BLaER1 treated with 17β-estradiol and CSF1 and Interleukin-3, amounts not matched to agents 10 nM and 100 nM (cell line): Measurements from ENCODE around the gene PYHIN1.
A peak's percentile ranks its signal among the peaks of the same experiment; 100 is the strongest.

Source experiments
- H3K27ac ChIP-seq, 11 experiments: shearing (Covaris generic); formaldehyde crosslinking; 2 replicates each; pipeline ENCODE4 v1.8.1; 2022
- H3K27me3 ChIP-seq, 11 experiments: shearing (Covaris generic); formaldehyde crosslinking; 2 replicates each; pipeline ENCODE4 v1.8.1; 2022
- H3K36me3 ChIP-seq, 11 experiments: shearing (Covaris generic); formaldehyde crosslinking; 2 replicates each; pipeline ENCODE4 v1.8.1; 2022
- H3K4me1 ChIP-seq, 10 experiments: shearing (Covaris generic); formaldehyde crosslinking; 2 replicates each; pipeline ENCODE4 v1.8.1; 2022
- H3K4me2 ChIP-seq, 11 experiments: shearing (Covaris generic); formaldehyde crosslinking; 2 replicates each; pipeline ENCODE4 v1.8.1; 2022
- H3K4me3 ChIP-seq, 10 experiments: shearing (Covaris generic); formaldehyde crosslinking; 2 replicates each; pipeline ENCODE4 v1.8.1; 2022
- H3K9ac ChIP-seq, 11 experiments: shearing (Covaris generic); formaldehyde crosslinking; 2 replicates each; pipeline ENCODE4 v1.8.1; 2022
- H3K9me3 ChIP-seq, 11 experiments: shearing (Covaris generic); formaldehyde crosslinking; replicated peaks in 1 of 11; 2 replicates each; pipeline ENCODE4 v1.8.1; 2022
- H4K20me1 ChIP-seq, 11 experiments: shearing (Covaris generic); formaldehyde crosslinking; 2 replicates each; pipeline ENCODE4 v1.8.1; 2022
- Cebpa-rat ChIP-seq, 11 experiments: shearing (Covaris generic); IDR thresholded peaks; 2 replicates each; pipeline ENCODE4 v1.8.1; 2022

The PYHIN1 gene

GRCh38 chr1:158931055-158931737, at the start of gene PYHIN1:
Gene PYHIN1, plus strand, starts transcription at chr1:158931552. Its CDS starts 5,359 bp downstream, at chr1:158936911.
- H3K36me3 ChIP-seq: no peaks in the 10 kb centered on the region
- no peaks in the 10 kb centered on the region for H4K20me1 ChIP-seq
- H3K9ac ChIP-seq: no peak within 1 kb of the TSS
- H3K4me2 ChIP-seq: peak within 1 kb of the TSS in 2 of 11 experiments; percentile 5 to 37; a peak in 1 of 22 replicates
- peaks cover 0 to 12% (median 0%) of the 10 kb centered on the region in 10 experiments; a peak in 2 of 20 replicates for H3K4me1 ChIP-seq
- peak within 1 kb of the TSS in 3 of 11 experiments; percentile 6 to 38 (median 30); a peak in 4 of 22 replicates for H3K27ac ChIP-seq
- H3K9me3 ChIP-seq: peaks cover 4 to 22% (median 11%) of the 10 kb centered on the region in 11 experiments; a peak in 15 of 22 replicates
- H3K4me3 ChIP-seq: 0 out of 20 replicates have a peak within 1 kb of the TSS, but pooled peaks of 1 of the 10 experiments have one; percentile 20
- H3K27me3 ChIP-seq: no peaks in the 10 kb centered on the region
- TF ChIP-seq Cebpa-rat (IDR thresholded peaks at IDR 0.05): no peak

GRCh38 chr1:158893654-158894053, 37.7 kb upstream of the PYHIN1 start:
- Histone ChIP-seq H3K9me3 (no peaks in the 10 kb centered on the region), H3K27ac (no peak overlapping the region), H3K36me3 (no peaks in the 10 kb centered on the region), H3K4me1 (no peaks in the 10 kb centered on the region), H3K9ac (no peak overlapping the region), H3K27me3 (no peaks in the 10 kb centered on the region), H3K4me3 (no peak overlapping the region), H4K20me1 (no peaks in the 10 kb centered on the region), H3K4me2 (no peak overlapping the region)
- TF ChIP-seq Cebpa-rat (IDR thresholded peaks at IDR 0.05): no peak

- H3K27me3 ChIP-seq: no peaks in the 10 kb centered on the region
Measured at GRCh38 chr1:158898722-158899121, 32.6 kb upstream of the PYHIN1 start.

GRCh38 chr1:158901623-158902022, 29.7 kb upstream of the PYHIN1 start:
- no peak overlapping the region for H3K4me2 ChIP-seq
- TF ChIP-seq Cebpa-rat (IDR thresholded peaks at IDR 0.05): no peak
- H3K27ac ChIP-seq: no peak overlapping the region
- no peak overlapping the region for H3K9ac ChIP-seq
- no peaks in the 10 kb centered on the region for H3K9me3 ChIP-seq
- H3K4me1 ChIP-seq: no peaks in the 10 kb centered on the region
- no peaks in the 10 kb centered on the region for H3K27me3 ChIP-seq
- H4K20me1 ChIP-seq: no peaks in the 10 kb centered on the region
- no peaks in the 10 kb centered on the region for H3K36me3 ChIP-seq
- H3K4me3 ChIP-seq: no peak overlapping the region

More at GRCh38 chr1:158898722-158899121, 32.6 kb upstream of the PYHIN1 start:
- H4K20me1 ChIP-seq: no peaks in the 10 kb centered on the region
- H3K27ac ChIP-seq: no peak overlapping the region
- no peaks in the 10 kb centered on the region for H3K4me1 ChIP-seq
- no peak overlapping the region for H3K4me2 ChIP-seq
- no peak for TF ChIP-seq Cebpa-rat (IDR thresholded peaks at IDR 0.05)
- H3K9me3 ChIP-seq: no peaks in the 10 kb centered on the region
- no peak overlapping the region for H3K4me3 ChIP-seq
- no peaks in the 10 kb centered on the region for H3K36me3 ChIP-seq
- H3K9ac ChIP-seq: no peak overlapping the region

GRCh38 chr1:158916085-158916484, 15.3 kb upstream of the PYHIN1 start:
- H3K36me3 ChIP-seq: no peaks in the 10 kb centered on the region
- H3K9me3 ChIP-seq: peaks cover 34 to 52% (median 39%) of the 10 kb centered on the region in 11 experiments
- no peak overlapping the region for H3K4me2 ChIP-seq
- peaks cover 0 to 6% (median 0%) of the 10 kb centered on the region in 10 experiments; a peak in 1 of 20 replicates for H3K4me1 ChIP-seq
- no peaks in the 10 kb centered on the region for H3K27me3 ChIP-seq
- H4K20me1 ChIP-seq: no peaks in the 10 kb centered on the region
- no peak for TF ChIP-seq Cebpa-rat (IDR thresholded peaks at IDR 0.05)
- no peak overlapping the region for H3K27ac ChIP-seq
- no peak overlapping the region for H3K4me3 ChIP-seq
- no peak overlapping the region for H3K9ac ChIP-seq

GRCh38 chr1:158924677-158925076, 6.7 kb upstream of the PYHIN1 start:
- Histone ChIP-seq H3K36me3 (no peaks in the 10 kb centered on the region), H3K9me3 (peaks cover 22 to 35% (median 29%) of the 10 kb centered on the region in 11 experiments), H3K4me3 (no peak overlapping the region), H3K27me3 (no peaks in the 10 kb centered on the region), H3K9ac (no peak overlapping the region), H3K4me1 (no peaks in the 10 kb centered on the region), H4K20me1 (no peaks in the 10 kb centered on the region), H3K4me2 (no peak overlapping the region), H3K27ac (no peak overlapping the region)
- TF ChIP-seq Cebpa-rat (IDR thresholded peaks at IDR 0.05): no peak

- Histone ChIP-seq H3K4me2 (no peak overlapping the region), H3K4me3 (no peak overlapping the region), H3K9ac (no peak overlapping the region), H3K27ac (no peak overlapping the region), H3K36me3 (no peaks in the 10 kb centered on the region), H3K27me3 (no peaks in the 10 kb centered on the region), H4K20me1 (no peaks in the 10 kb centered on the region), H3K9me3 (peaks cover 4 to 22% (median 11%) of the 10 kb centered on the region in 11 experiments; a peak in 15 of 22 replicates), H3K4me1 (peaks cover 0 to 12% (median 0%) of the 10 kb centered on the region in 10 experiments; a peak in 2 of 20 replicates)
- no peak for TF ChIP-seq Cebpa-rat (IDR thresholded peaks at IDR 0.05)
Measured at GRCh38 chr1:158930504-158930903, 848 bp upstream of the PYHIN1 start.

GRCh38 chr1:158932171-158932570, 819 bp downstream of the PYHIN1 start:
- no peak overlapping the region for H3K27ac ChIP-seq

GRCh38 chr1:158933621-158934020, 2.3 kb downstream of the PYHIN1 start:
- TF ChIP-seq Cebpa-rat (IDR thresholded peaks at IDR 0.05): no peak
- Histone ChIP-seq H3K9ac (no peak overlapping the region), H3K36me3 (no peaks in the 10 kb centered on the region), H3K27ac (no peak overlapping the region), H3K9me3 (peaks cover 0 to 7% (median 0%) of the 10 kb centered on the region in 11 experiments; a peak in 7 of 22 replicates), H3K27me3 (no peaks in the 10 kb centered on the region), H4K20me1 (no peaks in the 10 kb centered on the region), H3K4me1 (peaks cover 0 to 12% (median 0%) of the 10 kb centered on the region in 10 experiments; a peak in 2 of 20 replicates), H3K4me3 (no peak overlapping the region), H3K4me2 (no peak overlapping the region)

More at GRCh38 chr1:158932171-158932570, 819 bp downstream of the PYHIN1 start:
- Histone ChIP-seq H3K36me3 (no peaks in the 10 kb centered on the region), H3K27me3 (no peaks in the 10 kb centered on the region), H3K4me1 (peaks cover 0 to 12% (median 0%) of the 10 kb centered on the region in 10 experiments; a peak in 2 of 20 replicates), H3K9ac (no peak overlapping the region), H3K9me3 (peaks cover 2 to 12% (median 6%) of the 10 kb centered on the region in 11 experiments; a peak in 13 of 22 replicates), H4K20me1 (no peaks in the 10 kb centered on the region), H3K4me2 (no peak overlapping the region), H3K4me3 (0 out of 20 replicates have a peak overlapping the region, but pooled peaks of 1 of the 10 experiments have one; percentile 20)
- no peak for TF ChIP-seq Cebpa-rat (IDR thresholded peaks at IDR 0.05)
